ENCODE results near the gene CLEC20A.

Gene CLEC20A

DNA sequence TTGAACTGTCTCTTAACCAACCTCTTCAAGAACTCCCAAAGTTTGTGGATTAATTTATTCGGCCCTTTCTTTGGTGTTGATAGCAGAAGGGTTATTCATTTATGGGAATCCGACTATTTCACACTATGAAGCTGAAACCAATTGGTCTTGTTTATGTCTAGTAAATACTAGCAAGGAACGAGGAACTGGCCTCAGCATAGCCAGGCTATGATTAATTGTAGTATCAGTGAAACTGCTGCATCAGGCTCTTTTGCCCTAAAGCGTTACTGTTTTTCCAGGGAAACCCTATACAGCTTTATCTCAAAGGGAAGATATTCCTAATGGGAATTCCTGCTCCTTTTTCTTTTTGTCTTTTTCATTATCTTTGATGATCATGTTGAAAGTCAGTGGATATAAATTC lies 35.1 kb downstream of the CLEC20A start:
- no peak for TF ChIP-seq NFIC (IDR thresholded peaks at IDR 0.05)
- TF ChIP-seq EP300 (IDR thresholded peaks at IDR 0.05; ENCODE audit: borderline replicate concordance): no peak
- no peak for TF ChIP-seq TCF12 (IDR thresholded peaks at IDR 0.05; ENCODE audit: low read depth)
- TF ChIP-seq CREB1 (IDR thresholded peaks at IDR 0.05; ENCODE audit: low read depth): no peak
- TF ChIP-seq RAD21 (IDR thresholded peaks at IDR 0.05; ENCODE audit: low read depth): no peak
- TF ChIP-seq TAF1 (IDR thresholded peaks at IDR 0.05; ENCODE audit: low read depth): no peak
- TF ChIP-seq TEAD4 (IDR thresholded peaks at IDR 0.05): no peak
- TF ChIP-seq ZBTB7A (IDR thresholded peaks at IDR 0.05; ENCODE audit: low read depth): no peak

DNA sequence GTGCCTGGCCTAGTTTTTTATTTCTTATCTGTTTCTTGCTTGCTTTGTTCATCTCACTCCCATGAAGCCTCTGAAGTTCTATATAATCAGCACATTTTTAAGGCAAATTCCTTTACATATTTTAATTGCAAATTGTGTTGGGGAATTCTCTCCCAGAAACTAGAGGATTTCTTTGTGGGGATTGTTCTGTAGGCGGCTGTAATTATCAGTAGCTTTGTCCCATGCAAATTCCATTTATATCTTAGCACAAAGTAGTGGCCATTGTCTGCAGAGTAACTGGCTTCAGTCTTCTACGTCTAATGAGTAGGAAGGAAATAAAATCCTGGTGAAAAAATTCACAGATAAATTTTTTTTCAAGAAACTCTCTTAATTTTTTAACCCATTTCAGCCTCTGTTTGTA lies 35.7 kb downstream of the CLEC20A start:
- TF ChIP-seq CEBPB (IDR thresholded peaks at IDR 0.05) (no peak), TCF12 (IDR thresholded peaks at IDR 0.05; ENCODE audit: low read depth) (no peak), EP300 (IDR thresholded peaks at IDR 0.05; ENCODE audit: borderline replicate concordance) (no peak), EGR1 (IDR thresholded peaks at IDR 0.05) (no peak), YY1 (IDR thresholded peaks at IDR 0.05; ENCODE audit: low read depth) (no peak), TEAD4 (IDR thresholded peaks at IDR 0.05) (no peak), CREB1 (IDR thresholded peaks at IDR 0.05; ENCODE audit: low read depth) (no peak), ZBTB7A (IDR thresholded peaks at IDR 0.05; ENCODE audit: low read depth) (no peak)
- TF ChIP-seq, protein P1, sequence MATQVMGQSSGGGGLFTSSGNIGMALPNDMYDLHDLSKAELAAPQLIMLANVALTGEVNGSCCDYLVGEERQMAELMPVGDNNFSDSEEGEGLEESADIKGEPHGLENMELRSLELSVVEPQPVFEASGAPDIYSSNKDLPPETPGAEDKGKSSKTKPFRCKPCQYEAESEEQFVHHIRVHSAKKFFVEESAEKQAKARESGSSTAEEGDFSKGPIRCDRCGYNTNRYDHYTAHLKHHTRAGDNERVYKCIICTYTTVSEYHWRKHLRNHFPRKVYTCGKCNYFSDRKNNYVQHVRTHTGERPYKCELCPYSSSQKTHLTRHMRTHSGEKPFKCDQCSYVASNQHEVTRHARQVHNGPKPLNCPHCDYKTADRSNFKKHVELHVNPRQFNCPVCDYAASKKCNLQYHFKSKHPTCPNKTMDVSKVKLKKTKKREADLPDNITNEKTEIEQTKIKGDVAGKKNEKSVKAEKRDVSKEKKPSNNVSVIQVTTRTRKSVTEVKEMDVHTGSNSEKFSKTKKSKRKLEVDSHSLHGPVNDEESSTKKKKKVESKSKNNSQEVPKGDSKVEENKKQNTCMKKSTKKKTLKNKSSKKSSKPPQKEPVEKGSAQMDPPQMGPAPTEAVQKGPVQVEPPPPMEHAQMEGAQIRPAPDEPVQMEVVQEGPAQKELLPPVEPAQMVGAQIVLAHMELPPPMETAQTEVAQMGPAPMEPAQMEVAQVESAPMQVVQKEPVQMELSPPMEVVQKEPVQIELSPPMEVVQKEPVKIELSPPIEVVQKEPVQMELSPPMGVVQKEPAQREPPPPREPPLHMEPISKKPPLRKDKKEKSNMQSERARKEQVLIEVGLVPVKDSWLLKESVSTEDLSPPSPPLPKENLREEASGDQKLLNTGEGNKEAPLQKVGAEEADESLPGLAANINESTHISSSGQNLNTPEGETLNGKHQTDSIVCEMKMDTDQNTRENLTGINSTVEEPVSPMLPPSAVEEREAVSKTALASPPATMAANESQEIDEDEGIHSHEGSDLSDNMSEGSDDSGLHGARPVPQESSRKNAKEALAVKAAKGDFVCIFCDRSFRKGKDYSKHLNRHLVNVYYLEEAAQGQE (IDR thresholded peaks at IDR 0.05; ENCODE audit: low read depth): no peak

DNA sequence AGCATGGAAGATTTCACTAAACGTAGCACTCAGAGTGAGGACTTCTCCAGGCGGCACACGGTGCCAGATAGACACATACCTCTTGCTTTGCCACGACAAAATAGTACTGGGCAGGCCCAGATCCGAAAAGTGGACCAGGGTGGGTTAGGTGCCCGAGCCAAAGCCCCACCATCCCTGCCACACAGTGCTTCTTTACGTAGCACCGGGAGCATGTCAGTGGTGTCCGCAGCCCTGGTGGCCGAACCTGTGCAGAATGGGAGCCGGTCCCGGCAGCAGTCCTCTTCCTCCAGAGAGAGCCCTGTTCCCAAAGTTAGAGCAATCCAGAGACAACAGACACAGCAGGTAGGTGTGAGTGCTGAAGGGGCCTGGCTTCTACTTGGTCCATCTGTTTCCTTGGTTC lies 38.6 kb downstream of the CLEC20A start:
- TF ChIP-seq TCF12 (IDR thresholded peaks at IDR 0.05; ENCODE audit: low read depth): no peak

DNA sequence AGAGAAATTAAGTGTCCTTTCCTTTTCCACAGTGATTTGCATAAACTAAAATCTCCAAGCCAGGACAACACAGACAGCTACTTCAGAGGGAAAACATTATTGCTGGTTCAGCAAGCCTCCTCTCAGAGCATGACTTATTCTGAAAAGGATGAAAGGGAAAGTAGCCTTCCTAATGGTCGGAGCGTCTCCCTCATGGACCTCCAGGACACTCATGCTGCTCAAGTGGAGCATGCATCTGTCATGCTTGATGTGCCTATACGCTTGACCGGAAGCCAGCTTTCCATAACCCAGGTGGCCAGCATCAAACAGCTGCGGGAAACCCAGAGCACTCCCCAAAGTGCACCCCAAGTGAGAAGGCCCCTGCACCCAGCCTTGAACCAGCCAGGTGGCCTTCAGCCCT lies 39.1 kb downstream of the CLEC20A start:
- TF ChIP-seq TEAD4 (IDR thresholded peaks at IDR 0.05) (no peak), FOXM1 (IDR thresholded peaks at IDR 0.05; ENCODE audit: borderline replicate concordance, low read depth) (no peak), EGR1 (IDR thresholded peaks at IDR 0.05) (no peak), ZBTB7A (IDR thresholded peaks at IDR 0.05; ENCODE audit: low read depth) (no peak), YY1 (IDR thresholded peaks at IDR 0.05; ENCODE audit: low read depth) (no peak), NFIC (IDR thresholded peaks at IDR 0.05) (no peak), EP300 (IDR thresholded peaks at IDR 0.05; ENCODE audit: borderline replicate concordance) (no peak), CREB1 (IDR thresholded peaks at IDR 0.05; ENCODE audit: low read depth) (no peak), RAD21 (IDR thresholded peaks at IDR 0.05; ENCODE audit: low read depth) (no peak), TCF12 (IDR thresholded peaks at IDR 0.05; ENCODE audit: low read depth) (no peak), TAF1 (IDR thresholded peaks at IDR 0.05; ENCODE audit: low read depth) (no peak), CEBPB (IDR thresholded peaks at IDR 0.05) (no peak)
- TF ChIP-seq, protein P2, sequence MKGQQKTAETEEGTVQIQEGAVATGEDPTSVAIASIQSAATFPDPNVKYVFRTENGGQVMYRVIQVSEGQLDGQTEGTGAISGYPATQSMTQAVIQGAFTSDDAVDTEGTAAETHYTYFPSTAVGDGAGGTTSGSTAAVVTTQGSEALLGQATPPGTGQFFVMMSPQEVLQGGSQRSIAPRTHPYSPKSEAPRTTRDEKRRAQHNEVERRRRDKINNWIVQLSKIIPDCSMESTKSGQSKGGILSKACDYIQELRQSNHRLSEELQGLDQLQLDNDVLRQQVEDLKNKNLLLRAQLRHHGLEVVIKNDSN (IDR thresholded peaks at IDR 0.05): no peak
- TF ChIP-seq, protein P1 (IDR thresholded peaks at IDR 0.05; ENCODE audit: low read depth): no peak

DNA sequence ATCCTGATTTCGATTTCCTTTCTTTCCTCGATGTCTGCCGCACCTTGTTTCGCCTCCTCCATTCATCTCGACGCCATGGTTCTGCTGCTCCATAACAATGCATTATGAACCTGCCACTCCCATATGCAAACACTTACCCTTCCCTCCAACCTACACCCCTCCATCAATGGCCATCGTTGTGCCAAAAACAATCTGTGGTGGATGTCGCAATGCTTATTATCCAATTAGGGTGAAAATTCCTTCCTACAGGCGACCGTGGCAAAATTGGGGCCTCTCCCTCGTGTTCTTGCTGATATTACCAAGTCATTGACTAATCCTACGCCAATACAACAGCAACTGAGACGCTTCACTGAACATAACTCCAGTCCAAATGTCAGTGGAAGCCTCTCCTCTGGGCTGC lies 40.3 kb downstream of the CLEC20A start:
- TF ChIP-seq TAF1 (IDR thresholded peaks at IDR 0.05; ENCODE audit: low read depth): no peak
- TF ChIP-seq, protein P3, sequence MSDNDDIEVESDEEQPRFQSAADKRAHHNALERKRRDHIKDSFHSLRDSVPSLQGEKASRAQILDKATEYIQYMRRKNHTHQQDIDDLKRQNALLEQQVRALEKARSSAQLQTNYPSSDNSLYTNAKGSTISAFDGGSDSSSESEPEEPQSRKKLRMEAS (IDR thresholded peaks at IDR 0.05): no peak
- TF ChIP-seq RAD21 (IDR thresholded peaks at IDR 0.05; ENCODE audit: low read depth): no peak
- TF ChIP-seq, protein P1 (IDR thresholded peaks at IDR 0.05; ENCODE audit: low read depth): no peak
- no peak for TF ChIP-seq CREB1 (IDR thresholded peaks at IDR 0.05; ENCODE audit: low read depth)
- TF ChIP-seq FOXM1 (IDR thresholded peaks at IDR 0.05; ENCODE audit: borderline replicate concordance, low read depth): no peak
- TF ChIP-seq TEAD4 (IDR thresholded peaks at IDR 0.05): no peak
- no peak for TF ChIP-seq EGR1 (IDR thresholded peaks at IDR 0.05)
- no peak for TF ChIP-seq YY1 (IDR thresholded peaks at IDR 0.05; ENCODE audit: low read depth)
- TF ChIP-seq ZBTB7A (IDR thresholded peaks at IDR 0.05; ENCODE audit: low read depth): no peak
- TF ChIP-seq TCF12 (IDR thresholded peaks at IDR 0.05; ENCODE audit: low read depth): no peak
- TF ChIP-seq, protein P2 (IDR thresholded peaks at IDR 0.05): no peak
- TF ChIP-seq NFIC (IDR thresholded peaks at IDR 0.05): no peak
- TF ChIP-seq EP300 (IDR thresholded peaks at IDR 0.05; ENCODE audit: borderline replicate concordance): no peak
- no peak for TF ChIP-seq CEBPB (IDR thresholded peaks at IDR 0.05)
